ENCODE results near the gene PLXNA4.

The PLXNA4 gene

DNA sequence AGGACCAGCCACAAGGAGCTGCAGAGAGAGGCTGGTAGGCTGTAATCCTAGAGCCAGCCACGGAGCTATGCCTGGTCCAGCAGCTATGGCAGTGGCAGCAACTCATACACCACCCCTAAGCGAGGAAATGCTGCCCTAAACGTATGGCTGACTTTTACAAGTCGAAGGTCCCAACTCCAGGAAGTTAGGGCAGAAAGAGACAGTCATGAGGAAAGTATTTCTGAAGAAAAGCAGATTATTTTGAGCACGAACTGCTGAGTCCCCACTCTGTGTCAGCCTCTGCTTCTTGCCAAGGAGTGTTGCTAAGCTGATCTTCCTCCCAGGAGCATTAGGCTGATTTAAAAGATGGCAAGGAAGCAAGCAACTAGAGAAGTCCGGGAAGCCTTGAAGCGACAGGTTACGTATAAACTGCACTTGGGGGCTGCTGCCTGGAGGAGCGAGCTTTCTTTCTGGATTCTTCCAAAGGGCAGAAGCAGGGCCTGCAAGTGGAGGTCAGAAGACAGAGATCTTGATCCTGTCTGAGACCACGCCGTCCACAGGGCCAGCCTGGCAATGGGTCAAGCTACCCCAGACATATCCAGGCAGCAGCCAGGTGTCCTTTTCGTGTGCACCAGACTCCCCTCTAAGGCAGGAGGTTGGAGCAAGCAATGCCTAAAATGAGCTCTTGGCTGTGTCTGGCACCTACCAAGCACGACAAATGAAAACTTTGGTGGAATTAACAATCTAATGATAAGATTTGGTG, 39.4 kb downstream of the PLXNA4 start:
- in situ Hi-C loops (cut with HindIII; ENCODE audit: low sequenced_read_pairs) = no loop called here

DNA sequence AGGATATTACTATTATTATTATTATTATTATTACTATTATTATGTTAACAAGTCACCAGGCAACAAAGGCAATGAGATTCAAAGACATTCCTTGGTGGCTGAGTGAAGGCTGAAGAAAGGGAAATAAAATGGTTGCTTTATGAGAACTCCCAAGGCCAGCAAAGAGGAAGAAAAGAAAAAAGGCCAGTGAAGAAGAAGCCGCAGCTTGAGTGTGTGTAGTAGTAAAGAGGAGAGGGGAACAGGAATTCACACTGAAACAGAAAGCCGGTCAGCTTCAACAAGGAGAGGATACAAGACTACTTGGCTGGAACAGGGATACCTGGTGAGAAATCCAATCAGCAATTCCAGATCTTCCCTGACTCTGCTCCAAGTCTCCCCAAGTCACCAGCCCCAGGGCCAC, 42.4 kb downstream of the PLXNA4 start:
- in situ Hi-C loops (cut with HindIII; ENCODE audit: low sequenced_read_pairs) = no loop called here

DNA sequence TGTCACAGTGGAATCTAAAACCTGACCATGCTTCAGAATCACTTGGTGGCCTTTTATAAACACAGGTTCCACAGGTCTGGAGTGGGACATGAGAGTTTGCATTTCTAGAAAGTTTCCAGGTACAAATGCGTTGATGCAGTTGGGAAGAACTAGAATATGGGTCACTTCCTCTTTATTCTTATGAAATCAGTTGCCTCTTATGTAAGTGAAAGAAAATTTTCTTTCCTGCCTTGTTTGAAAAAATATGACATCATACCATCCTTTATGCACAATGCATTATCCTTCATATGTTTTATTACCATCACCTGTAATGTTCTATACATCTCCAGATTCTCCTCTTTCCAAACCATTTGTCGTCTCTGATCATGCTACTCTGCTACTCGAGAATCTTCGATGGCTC, 44.0 kb downstream of the PLXNA4 start:
- in situ Hi-C loops (cut with HindIII; ENCODE audit: low sequenced_read_pairs) = no loop called here

DNA sequence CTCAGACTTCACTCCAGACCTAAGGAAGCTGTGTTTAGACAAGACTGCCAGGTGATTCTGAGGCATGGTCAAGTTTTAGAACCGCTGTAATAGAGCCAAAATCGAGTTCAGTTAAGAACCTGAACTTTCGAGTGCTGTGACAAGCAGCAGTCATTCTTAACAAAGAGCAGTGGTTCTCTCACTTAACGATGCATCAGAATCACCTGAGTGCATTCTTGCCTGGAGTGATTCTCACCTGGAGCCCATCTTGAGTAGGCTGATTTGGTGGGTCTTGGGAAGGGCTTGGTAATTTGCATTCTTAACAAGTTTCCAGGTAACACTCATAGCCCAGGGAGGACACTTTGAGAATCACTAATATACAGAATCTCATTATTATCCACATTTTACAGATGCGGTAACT, 44.7 kb downstream of the PLXNA4 start:
- in situ Hi-C loops (cut with HindIII; ENCODE audit: low sequenced_read_pairs) = no loop called here

DNA sequence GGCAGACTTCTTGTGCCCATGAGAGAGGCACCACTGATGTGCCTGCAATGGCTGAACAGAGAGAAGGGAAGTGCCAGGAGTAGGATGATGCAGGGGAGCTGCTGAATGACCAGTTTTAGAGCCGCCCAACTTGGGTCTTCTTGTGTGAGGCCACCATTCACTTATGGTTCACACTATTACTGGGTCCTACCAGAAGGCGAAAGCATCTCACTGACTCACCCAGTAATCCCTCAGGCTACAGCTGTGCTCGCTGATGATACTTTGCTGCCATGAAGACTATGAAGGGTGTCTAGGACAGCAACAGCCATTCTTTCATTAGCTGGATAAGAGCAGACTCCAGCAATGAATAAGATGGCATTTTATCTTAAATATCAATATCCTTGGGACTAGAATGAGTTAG, 47.6 kb downstream of the PLXNA4 start:
- in situ Hi-C loops (cut with HindIII; ENCODE audit: low sequenced_read_pairs) = no loop called here

DNA sequence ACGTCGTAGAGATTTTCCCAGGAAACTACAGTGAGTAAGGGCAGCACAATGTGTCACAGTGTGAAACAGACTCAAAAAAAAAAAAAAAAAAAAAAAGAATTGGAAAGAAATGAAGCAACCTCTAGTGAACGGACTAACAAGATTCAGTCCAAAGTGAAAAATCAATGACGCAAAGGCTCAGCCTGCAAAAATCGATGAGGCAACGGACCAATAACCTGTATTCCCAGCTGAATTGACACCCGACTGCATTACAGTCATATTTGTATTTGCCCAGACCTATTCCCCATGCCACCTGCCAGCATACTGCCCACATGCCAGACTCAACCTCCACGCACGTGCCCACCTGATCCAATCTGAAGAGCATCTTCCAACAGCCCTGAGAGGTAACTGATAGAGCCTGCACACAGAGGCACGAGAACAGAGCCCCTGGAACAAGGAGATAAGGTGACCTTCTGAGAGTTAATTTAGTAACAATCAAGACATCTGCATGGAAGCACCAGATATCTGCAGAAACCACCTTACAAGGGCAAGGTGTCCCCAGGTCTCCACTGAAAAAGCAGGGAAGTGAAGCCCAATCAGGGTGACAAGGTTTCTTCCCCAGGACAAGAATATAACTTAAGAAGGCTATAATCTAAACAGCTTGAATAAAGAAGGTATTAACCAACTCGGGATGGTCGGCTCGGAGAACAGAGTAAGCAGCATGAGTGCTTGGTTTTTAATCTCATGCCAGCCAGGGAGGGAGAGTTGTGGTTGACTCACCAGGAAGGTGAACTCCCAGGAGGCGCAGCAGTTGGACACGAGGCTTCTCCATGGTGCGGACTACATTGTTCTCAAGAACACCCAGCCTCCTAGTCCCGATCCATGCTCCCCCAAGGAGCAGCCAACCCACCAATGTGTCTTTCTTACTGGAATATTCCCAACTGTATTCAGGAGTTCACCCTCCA, 48.5 kb downstream of the PLXNA4 start:
- in situ Hi-C loops (cut with HindIII; ENCODE audit: low sequenced_read_pairs) = no loop called here

DNA sequence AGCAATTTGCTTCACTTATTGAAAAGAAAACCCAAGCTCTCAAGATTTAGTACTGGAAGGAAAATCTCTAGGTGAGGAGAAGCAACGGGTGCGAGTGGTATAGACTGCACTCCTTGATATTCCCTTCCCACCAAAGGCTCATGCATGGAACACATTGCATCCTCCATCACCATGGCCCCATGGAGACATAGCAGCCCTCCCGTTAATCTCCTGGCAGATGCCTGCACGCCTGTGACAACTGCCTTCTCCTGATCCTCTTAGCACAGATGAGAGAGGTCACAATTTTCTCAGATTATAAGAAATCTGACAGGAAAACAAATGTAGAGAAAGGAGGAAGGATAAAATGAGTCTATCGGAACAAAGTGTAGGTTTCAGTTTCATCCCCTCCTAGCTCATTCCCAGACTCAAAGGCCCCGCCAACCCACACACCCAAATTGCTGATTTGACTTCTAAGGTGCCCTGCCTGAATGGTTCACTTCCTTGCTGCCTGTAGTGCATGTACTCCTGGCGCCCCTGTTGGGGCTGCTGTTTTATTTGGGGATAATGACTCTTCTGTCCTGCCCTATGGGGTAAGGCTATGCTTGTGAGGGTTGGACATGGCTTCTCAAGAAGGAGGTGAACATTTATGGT, 50.0 kb downstream of the PLXNA4 start:
- in situ Hi-C loops (cut with HindIII; ENCODE audit: low sequenced_read_pairs) = no loop called here

DNA sequence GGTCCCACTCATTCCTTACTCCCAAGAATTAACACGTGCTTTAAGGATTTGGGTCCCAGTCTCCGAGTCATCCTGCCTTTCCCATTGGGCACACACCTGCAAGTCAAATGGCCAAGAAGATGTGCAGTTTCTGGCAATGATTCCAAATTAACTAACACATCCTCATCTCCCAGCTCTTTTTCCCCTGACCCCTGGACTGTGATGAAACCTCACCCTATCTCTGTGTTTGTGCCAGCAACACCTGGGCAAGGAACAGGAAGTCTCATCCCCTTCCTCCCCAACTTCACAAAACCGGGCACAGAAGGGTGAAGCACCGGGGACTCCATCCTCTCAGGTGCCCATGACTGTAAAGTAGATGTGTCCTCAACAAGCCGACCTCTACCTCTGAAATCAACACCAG, 54.8 kb downstream of the PLXNA4 start:
- in situ Hi-C loops (cut with HindIII; ENCODE audit: low sequenced_read_pairs) = no loop called here

DNA sequence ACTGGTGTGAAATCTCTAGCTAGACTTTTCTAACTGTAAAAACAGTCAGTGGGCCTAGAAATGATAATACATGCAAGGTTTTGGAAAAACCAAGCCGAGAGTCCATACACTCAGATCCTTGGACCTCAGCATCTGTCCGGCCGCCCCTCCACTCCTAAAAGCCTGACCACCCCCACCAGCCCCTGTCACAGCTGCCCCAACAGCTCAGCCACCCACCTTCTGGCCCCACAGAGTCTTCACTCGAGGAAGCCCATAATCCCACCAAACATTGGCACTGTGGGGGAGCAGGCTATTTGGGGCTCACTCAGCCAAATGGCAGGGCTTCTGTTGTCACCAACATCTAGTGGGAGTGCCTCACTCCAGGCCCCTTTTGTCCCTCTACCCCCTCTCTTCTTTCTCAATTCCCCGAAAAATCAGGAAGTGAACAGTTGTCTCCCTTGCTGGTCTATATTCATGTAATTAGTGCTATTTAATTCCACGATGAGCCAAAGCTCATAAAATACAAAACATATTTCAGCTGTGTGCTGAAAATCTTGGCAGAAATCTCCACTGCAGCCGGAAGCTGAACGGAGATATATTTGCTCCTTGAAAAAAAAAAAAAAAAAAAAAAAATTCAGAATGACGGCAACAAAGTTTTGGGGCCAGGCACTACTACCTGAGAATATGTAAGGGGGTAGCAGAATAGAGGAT, 55.5 kb downstream of the PLXNA4 start:
- in situ Hi-C loops (cut with HindIII; ENCODE audit: low sequenced_read_pairs) = no loop called here

DNA sequence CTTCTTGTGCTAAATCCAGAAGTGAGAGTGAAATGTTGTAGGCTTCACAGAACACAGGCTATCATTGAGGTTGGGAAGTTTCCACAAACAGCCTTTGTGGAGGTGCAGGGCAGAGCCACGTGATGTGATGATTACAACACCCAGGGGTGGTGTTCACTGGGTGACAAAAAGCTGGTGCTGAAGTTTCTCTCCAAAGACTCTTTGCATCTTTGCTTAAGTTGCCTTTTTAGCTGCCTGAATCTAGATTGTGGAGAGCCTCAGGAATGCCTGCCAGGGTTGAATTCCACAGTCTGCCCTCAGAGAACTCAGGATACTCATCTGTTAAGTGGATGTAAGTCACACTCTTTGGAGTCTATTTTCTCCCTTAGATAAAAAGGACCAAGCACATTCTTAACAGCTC, 56.3 kb downstream of the PLXNA4 start:
- in situ Hi-C loops (cut with HindIII; ENCODE audit: low sequenced_read_pairs) = no loop called here

DNA sequence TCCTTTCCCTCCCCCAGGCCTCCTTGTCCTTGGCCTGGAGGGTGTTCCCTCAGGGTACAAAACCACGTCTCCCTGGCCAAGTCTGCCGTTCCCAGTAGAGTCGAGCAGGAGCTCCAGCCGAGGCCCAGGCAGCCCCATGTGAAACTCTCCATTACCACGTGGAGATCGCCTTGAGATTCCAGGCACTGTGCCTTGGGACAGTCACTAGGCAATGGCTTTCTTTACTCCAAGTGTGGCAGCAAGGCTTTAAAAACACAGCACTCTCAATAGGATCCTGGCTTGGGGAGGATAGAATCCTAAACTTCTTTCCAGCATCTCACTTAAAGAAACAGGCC, 57.5 kb downstream of the PLXNA4 start:
- in situ Hi-C loops (cut with HindIII; ENCODE audit: low sequenced_read_pairs) = no loop called here

DNA sequence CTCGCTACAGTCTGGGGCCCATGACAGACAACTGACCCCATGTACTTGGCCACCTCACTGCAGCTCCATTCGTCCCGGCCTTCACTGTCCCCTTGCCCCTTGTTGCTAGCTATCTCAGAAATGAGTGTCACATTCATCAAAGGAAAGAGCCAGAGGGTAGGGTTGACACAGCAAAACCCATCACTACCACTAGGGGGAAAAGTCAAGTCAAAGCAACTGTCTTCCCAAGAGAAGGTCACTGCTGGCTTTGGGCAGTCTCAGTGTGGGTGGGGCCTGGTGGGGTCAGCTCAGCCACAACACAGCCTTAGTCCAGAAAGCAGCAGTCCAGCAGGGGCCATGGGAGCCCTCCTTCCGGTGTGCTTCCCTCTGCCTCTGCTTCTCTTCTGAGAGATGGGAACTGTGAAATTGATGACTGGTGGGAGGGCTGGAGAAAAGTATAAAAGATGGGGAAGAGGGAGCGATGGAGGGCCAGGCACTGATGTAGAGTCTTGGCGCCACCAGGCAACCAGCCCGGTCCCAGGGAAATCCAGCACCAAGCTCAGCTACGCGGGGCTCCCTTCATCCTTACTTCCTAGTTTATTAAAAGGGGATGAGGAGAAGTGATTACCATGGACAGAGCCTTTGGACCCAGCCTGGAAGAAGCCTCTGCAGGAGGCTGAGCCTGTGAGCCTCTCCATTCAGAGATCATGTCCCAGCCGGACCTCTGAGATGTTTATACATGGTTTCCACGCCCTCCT, 58.0 kb downstream of the PLXNA4 start:
- in situ Hi-C loops (cut with HindIII; ENCODE audit: low sequenced_read_pairs) = no loop called here

DNA sequence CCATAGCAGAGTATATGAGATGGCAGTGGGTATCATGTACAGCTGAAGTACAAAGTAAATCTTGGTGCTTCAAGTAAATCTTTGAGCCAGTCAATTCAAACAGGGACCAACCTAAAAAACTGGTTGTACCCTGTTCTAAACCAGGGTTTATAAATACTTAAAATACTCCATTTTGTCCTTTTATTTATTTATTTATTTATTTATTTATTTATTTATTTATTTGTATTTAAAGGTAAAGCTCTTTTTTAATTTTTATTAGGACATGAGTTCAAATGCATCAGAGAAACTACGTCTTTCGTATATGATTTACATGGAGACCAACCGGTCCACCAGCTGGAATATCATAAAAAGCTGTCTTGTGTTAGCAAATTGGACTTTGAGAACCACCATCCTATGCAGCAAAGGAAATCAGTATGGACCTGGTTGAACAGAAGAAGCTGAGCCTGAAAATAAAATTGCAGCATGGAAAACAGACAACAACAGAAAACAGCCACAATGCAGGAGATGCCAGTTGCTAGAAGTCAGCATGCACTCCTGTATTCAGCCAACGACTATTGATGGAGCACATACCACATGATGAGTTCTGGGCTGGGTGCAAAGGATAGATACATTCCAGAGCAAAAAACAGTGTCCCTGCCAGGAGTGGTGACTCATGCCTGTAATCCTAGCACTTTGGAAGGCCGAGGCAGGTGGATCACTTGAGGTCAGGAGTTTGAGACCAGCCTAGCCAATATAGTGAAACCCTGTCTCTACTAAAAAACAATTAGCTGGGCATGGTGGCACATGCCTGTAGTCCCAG, 60.0 kb downstream of the PLXNA4 start:
- in situ Hi-C loops (cut with HindIII; ENCODE audit: low sequenced_read_pairs) = no loop called here

DNA sequence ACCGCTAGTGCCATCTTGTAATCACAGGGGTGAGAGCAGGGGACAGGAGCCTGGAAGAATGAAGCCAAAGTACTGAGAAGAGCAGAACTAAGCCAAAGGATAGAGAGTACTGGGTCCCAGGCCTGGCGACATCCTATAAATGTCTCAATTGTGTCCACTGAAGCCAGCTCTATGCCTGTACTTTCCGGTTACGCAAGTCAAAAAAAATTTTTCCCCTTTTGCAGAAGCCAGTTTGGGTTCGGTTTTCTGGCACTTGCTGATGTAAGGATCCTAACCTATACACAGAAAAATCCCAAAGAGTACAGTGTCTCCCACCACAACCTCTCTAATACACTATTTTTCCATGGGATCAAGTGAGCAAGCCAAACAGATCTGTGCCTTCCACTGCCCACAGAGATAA, 61.1 kb downstream of the PLXNA4 start:
- in situ Hi-C loops (cut with HindIII; ENCODE audit: low sequenced_read_pairs) = no loop called here

DNA sequence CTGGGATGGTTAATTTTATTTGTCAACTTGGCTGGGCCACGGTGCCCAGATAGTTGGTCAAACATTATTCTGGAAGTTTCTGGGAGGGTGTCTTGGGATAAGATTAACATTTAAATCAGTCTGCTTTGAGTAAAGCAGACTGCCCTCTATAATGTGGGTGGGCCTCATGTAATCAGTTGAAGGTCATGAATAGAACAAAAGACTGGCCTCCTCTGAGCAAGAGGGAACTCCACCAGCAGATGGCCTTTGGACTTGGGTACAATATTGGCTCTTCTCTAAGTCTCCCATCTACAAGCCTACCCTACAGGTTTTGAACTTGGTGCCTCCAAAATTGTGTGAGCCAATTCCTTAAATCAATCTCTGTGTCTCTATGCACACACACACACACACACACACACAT, 61.8 kb downstream of the PLXNA4 start:
- in situ Hi-C loops (cut with HindIII; ENCODE audit: low sequenced_read_pairs) = no loop called here

DNA sequence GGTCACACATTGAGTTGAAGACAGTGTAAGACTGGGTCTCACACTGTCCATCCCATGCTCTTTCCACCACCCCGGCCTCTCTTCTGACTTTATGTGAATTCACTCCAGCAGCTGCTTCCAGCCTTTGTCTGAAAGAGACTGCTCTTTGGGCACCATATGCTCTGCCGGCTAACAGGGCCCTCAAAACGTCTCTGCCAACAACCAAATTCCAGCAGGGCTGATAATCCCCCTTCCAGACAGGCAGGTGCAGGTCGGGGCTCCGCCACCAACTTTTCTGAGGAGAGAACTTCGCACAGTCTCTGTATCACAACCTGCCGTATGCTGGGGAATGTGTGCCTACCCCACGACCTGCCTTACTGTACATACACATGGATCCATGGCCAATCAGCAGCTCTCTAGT, 64.3 kb downstream of the PLXNA4 start:
- in situ Hi-C loops (cut with HindIII; ENCODE audit: low sequenced_read_pairs) = no loop called here

DNA sequence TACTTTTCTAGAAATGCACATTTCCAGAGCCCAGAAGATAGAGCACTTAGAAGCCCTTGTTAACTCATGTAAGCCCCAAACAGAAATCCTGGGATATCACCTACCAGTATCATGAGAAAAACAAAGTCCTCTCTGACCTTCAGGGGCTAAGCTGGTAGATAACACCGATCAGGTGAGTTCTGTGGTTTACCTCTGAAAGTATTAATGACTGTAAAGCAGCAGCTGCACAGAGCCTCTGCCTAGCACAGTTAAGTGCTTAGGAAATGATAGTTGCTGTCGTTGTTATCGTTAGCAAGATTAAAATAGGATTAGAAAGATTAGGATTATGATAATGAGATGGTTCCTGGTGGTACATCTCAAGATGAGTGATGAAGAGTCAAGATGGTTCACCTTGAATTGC, 64.9 kb downstream of the PLXNA4 start:
- in situ Hi-C loops (cut with HindIII; ENCODE audit: low sequenced_read_pairs) = no loop called here

DNA sequence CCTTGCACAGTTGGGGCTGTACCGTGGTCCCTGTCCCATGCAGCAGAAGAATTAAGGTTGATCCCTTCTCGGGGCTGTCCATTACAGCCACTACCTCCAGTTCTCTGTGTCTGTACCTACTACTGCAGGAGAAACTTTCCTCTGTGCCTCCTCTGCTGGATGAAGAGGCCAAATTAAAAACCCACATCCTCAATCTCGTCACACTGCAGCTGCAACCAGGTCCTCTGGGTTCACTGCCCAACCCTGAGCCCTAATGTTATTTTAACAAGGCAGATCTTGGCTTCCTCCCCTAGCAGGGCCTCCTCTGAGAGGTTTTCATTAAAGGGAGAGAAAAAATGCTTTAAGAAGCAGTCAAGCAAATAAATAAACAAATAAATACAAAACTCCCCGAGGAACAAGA, 66.6 kb downstream of the PLXNA4 start:
- in situ Hi-C loops (cut with HindIII; ENCODE audit: low sequenced_read_pairs) = no loop called here

DNA sequence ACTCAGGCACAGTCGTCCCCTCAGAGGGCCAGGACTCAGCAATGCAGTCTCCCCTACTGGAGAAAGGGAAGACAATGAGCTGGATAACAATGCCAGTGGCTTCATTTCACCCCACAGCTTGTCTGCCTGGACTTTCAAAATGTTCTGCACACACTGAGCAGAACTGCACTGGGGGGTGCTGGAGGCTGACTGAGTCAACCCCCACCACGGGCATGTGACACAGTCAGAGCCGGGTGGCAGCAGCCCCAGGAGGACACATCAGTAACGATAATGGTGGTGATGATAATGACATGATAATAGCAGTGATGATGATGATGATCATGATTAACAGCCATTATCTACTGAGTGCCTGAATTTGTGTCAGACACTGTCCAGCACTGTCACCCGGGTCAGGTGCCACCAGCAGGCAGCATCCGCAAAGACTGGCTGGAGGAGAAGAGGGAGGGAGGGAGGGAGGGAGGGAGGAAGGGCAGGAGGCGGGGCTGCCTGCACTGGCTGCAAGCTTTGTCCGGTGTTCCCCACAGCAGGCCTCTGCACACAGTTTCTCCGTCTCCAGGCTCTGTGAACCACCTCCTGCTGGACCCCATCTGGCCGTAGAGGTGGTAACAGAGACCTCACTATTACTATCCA, 67.4 kb downstream of the PLXNA4 start:
- in situ Hi-C loops (cut with HindIII; ENCODE audit: low sequenced_read_pairs) = no loop called here

Data from DLD1 (cell line).